Liver (tissue), 3 donors: ENCODE measurements around the gene AIP.

Experiments
- ATF3 ChIP-seq: IDR thresholded peaks from 2 replicates; pipeline ENCODE4 v1.6.1; 2016; ENCODE audit warnings: antibody characterized with exemption
- CTCF ChIP-seq: fragments of 150-350 bp; IDR thresholded peaks from 2 replicates; pipeline ENCODE4 v1.5.1; 2017; ENCODE audit warnings: improper control_type of control experiment, low read depth, low read length; ENCODE audit not compliant: missing input control
- EGR1 ChIP-seq, 2 donors: IDR thresholded peaks; 2 replicates each; pipeline ENCODE4 v1.6.1; 2016 to 2018; ENCODE audit warnings: antibody characterized with exemption in 2 of 2, low read depth in 2 of 2
- HNF4G ChIP-seq: IDR thresholded peaks from 2 replicates; pipeline ENCODE4 v1.6.1; 2016; ENCODE audit warnings: antibody characterized with exemption
- JUND ChIP-seq, 2 donors: IDR thresholded peaks; 2 replicates each; pipeline ENCODE4 v1.6.1; 2016; ENCODE audit warnings: antibody characterized with exemption in 2 of 2
- NR2F2 ChIP-seq: IDR thresholded peaks from 2 replicates; pipeline ENCODE4 v1.6.1; 2016; ENCODE audit warnings: antibody characterized with exemption
- RXRA ChIP-seq, 2 donors: IDR thresholded peaks; 2 replicates each; pipeline ENCODE4 v1.6.1; 2017 to 2018; ENCODE audit warnings: antibody characterized with exemption in 2 of 2, mild to moderate bottlenecking in 1 of 2
- SP1 ChIP-seq: IDR thresholded peaks from 2 replicates; pipeline ENCODE4 v1.6.1; 2018; ENCODE audit warnings: antibody characterized with exemption, mild to moderate bottlenecking
- TAF1 ChIP-seq: conservative IDR thresholded peaks from 2 replicates; pipeline ENCODE4 v1.6.1; 2016; ENCODE audit warnings: antibody characterized with exemption, mild to moderate bottlenecking
- YY1 ChIP-seq: IDR thresholded peaks from 2 replicates; pipeline ENCODE4 v1.6.1; 2016; ENCODE audit warnings: antibody characterized with exemption, mild to moderate bottlenecking
- ZBTB33 ChIP-seq: IDR thresholded peaks from 2 replicates; pipeline ENCODE4 v1.6.1; 2016; ENCODE audit warnings: antibody characterized with exemption
- TF ChIP-seq, protein P1 (sequence below): IDR thresholded peaks from 2 replicates; pipeline ENCODE4 v1.6.1; 2016; ENCODE audit warnings: antibody characterized with exemption, mild to moderate bottlenecking
- TF ChIP-seq, protein P2 (sequence below): IDR thresholded peaks from 2 replicates; pipeline ENCODE4 v1.6.1; 2016; ENCODE audit warnings: antibody characterized with exemption
- donor health status: healthy.
- donor health status: healthy.

GRCh38 chr11:67498544-67498972, 15.7 kb downstream of the AIP start:
- TF ChIP-seq CTCF = no peak
- no peak for TF ChIP-seq HNF4G
- TF ChIP-seq, protein P1, sequence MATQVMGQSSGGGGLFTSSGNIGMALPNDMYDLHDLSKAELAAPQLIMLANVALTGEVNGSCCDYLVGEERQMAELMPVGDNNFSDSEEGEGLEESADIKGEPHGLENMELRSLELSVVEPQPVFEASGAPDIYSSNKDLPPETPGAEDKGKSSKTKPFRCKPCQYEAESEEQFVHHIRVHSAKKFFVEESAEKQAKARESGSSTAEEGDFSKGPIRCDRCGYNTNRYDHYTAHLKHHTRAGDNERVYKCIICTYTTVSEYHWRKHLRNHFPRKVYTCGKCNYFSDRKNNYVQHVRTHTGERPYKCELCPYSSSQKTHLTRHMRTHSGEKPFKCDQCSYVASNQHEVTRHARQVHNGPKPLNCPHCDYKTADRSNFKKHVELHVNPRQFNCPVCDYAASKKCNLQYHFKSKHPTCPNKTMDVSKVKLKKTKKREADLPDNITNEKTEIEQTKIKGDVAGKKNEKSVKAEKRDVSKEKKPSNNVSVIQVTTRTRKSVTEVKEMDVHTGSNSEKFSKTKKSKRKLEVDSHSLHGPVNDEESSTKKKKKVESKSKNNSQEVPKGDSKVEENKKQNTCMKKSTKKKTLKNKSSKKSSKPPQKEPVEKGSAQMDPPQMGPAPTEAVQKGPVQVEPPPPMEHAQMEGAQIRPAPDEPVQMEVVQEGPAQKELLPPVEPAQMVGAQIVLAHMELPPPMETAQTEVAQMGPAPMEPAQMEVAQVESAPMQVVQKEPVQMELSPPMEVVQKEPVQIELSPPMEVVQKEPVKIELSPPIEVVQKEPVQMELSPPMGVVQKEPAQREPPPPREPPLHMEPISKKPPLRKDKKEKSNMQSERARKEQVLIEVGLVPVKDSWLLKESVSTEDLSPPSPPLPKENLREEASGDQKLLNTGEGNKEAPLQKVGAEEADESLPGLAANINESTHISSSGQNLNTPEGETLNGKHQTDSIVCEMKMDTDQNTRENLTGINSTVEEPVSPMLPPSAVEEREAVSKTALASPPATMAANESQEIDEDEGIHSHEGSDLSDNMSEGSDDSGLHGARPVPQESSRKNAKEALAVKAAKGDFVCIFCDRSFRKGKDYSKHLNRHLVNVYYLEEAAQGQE = no peak
- no peak for TF ChIP-seq JUND (IDR thresholded peaks at IDR 0.05)
- no peak for TF ChIP-seq ZBTB33
- TF ChIP-seq SP1 = no peak
- TF ChIP-seq YY1 = no peak
- no peak for TF ChIP-seq TAF1
- TF ChIP-seq EGR1 (IDR thresholded peaks at IDR 0.05; ENCODE audit: low read depth in 2 of 2) = no peak
- no peak for TF ChIP-seq ATF3
- TF ChIP-seq, protein P2, sequence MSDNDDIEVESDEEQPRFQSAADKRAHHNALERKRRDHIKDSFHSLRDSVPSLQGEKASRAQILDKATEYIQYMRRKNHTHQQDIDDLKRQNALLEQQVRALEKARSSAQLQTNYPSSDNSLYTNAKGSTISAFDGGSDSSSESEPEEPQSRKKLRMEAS = no peak
- no peak for TF ChIP-seq RXRA (IDR thresholded peaks at IDR 0.05)
- no peak for TF ChIP-seq NR2F2
